ENCODE results near the gene CRELD2. TPM values are rescaled to one million over a fixed set of nuclear protein-coding genes. Genes with fewer than 3 reads are reported as not detected.

Gene CRELD2
- total and polyA plus RNA-seq, 2 of the 8 experiments (the other 6 are each of a cell fraction or from before 2014, with no cell fraction given), result 24.5 to 36.6 TPM

DNA sequence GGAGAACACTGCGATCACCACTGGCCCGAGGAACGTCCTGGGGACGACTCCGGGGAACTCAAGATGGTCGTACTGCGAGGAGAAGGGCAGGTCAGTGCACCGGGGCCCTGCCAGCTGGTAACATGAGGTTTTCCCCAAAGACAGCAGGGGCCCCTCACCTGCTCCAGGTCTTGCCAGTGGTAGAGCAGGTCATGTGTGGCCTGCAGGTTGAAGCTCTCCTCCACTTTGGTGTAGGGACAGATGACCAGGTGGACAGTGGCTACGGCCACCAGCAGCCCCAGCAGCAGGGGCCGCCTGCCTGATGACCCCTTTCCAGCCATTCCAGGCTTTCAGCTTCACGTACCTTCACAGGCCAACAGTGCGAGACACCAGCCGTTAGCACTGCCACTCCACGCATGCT, 5.0 kb upstream of the CRELD2 start:
- Histone ChIP-seq H3K9ac (replicated peaks in 1 of 4; ENCODE audit: extremely low read depth in 1 of 4, low read depth in 3 of 4, low read length in 3 of 4) (no peak overlapping the region), H3K9me3 (ENCODE audit: insufficient read depth in 2 of 2, low read depth in 1 of 2, low read length in 1 of 2) (no peaks in the 10 kb centered on the region), H3K23ac (ENCODE audit: insufficient read length) (no peak overlapping the region), H2BK120ac (replicated peaks; ENCODE audit: low read depth, low read length) (no peak overlapping the region), H3K79me1 (ENCODE audit: low read depth, low read length) (peaks cover 3% of the 10 kb centered on the region; the same call in 1 of the 2 replicates), H2BK5ac (ENCODE audit: low read depth, low read length) (no peak overlapping the region), H3K27me3 (replicated peaks in 1 of 4; ENCODE audit: control insufficient read depth in 3 of 4, extremely low read depth in 1 of 4, insufficient read depth in 3 of 4, low read length in 3 of 4) (no peaks in the 10 kb centered on the region), H2BK15ac (ENCODE audit: low read length) (no peak overlapping the region), H3K56ac (replicated peaks; ENCODE audit: insufficient read length, low read depth, low read length) (no peak overlapping the region), H3K4me2 (ENCODE audit: insufficient read depth in 1 of 2, low read depth in 2 of 2, low read length in 2 of 2) (no peak overlapping the region), H2AK5ac (ENCODE audit: low read depth, low read length) (no peak overlapping the region), H3K18ac (ENCODE audit: extremely low read depth, low read length) (no peak overlapping the region), H3K4ac (replicated peaks; ENCODE audit: insufficient read length, low read depth, low read length) (no peak overlapping the region), H3K27ac (ENCODE audit: low read depth, low read length) (no peak overlapping the region), H4K91ac (replicated peaks; ENCODE audit: insufficient read length, low read length) (no peak overlapping the region), H2BK12ac (ENCODE audit: low read depth, low read length) (no peak overlapping the region), H2AFZ (ENCODE audit: low read length) (no peak overlapping the region), H3K4me1 (replicated peaks in 1 of 4; ENCODE audit: control insufficient read depth in 3 of 4, insufficient read depth in 4 of 4, low read length in 3 of 4) (peaks cover 0 to 5% (median 0%) of the 10 kb centered on the region in 4 experiments; a peak in 4 of 7 replicates), H3K36me3 (ENCODE audit: control insufficient read depth in 2 of 4, insufficient read depth in 4 of 4, low read length in 3 of 4) (peaks cover 0 to 3% (median 1%) of the 10 kb centered on the region in 4 experiments; a peak in 4 of 8 replicates), H3K23me2 (ENCODE audit: low read depth, low read length) (peaks cover 2% of the 10 kb centered on the region; the same call in 1 of the 2 replicates), H4K8ac (ENCODE audit: extremely low read depth, insufficient read depth, low read length) (no peak overlapping the region), H3K14ac (ENCODE audit: insufficient read length) (no peak overlapping the region), H4K5ac (ENCODE audit: insufficient read length, low read depth, low read length) (no peak overlapping the region), H2BK20ac (ENCODE audit: low read length) (no peak overlapping the region), H4K20me1 (replicated peaks in 1 of 2; ENCODE audit: control insufficient read depth in 1 of 2, insufficient read depth in 2 of 2, low read length in 2 of 2) (peaks cover 3 to 13% of the 10 kb centered on the region in 2 experiments), H3K4me3 (ENCODE audit: extremely low read depth in 1 of 4, insufficient read depth in 2 of 4, low read depth in 3 of 4, low read length in 4 of 4) (no peak overlapping the region), H3K79me2 (ENCODE audit: control insufficient read depth in 1 of 2, insufficient read depth in 2 of 2, low read length in 2 of 2) (peaks cover 0 to 8% of the 10 kb centered on the region in 2 experiments; a peak in 1 of 4 replicates)
- POLR2A ChIA-PET (ENCODE audit: partially characterized antibody), result interaction anchor here (2.0 kb wide), 1 partner anchor 8 kb away, joined by 7 read pairs; no protein-coding TSS in a partner anchor
- no peak for FAIRE-seq
- CTCF ChIA-PET (ENCODE audit: partially characterized antibody), result interaction anchor here (0.9 kb wide), 1 partner anchor 39 kb away, joined by 4 read pairs; no protein-coding TSS in a partner anchor
- WGBS, 2 experiments (ENCODE audit: extremely low coverage in 1 of 2, insufficient coverage in 1 of 2, insufficient read length in 1 of 2, insufficient replicate concordance in 2 of 2, low coverage in 1 of 2, low lambda C conversion rate in 2 of 2, missing lambda C conversion rate in 1 of 2), result 95% methylated on average over 14 of the region's 14 CpGs; no CpG with 5 or more reads in 1 of the 2 experiments
- DNase-seq (ENCODE audit: low read depth in 1 of 2, low spot score in 2 of 2), result no peak
- TF ChIP-seq SIX5 (IDR thresholded peaks at IDR 0.05; ENCODE audit: low read depth, low read length) (no peak), EZH2 (IDR thresholded peaks at IDR 0.05; ENCODE audit: low read depth, low read length, severe bottlenecking) (no peak), KDM4A (IDR thresholded peaks at IDR 0.05; ENCODE audit: low read depth, low read length, severe bottlenecking) (no peak), CHD1 (IDR thresholded peaks at IDR 0.05; ENCODE audit: low read depth, low read length) (no peak), ASH2L (IDR thresholded peaks at IDR 0.05; ENCODE audit: low read length) (no peak), SRF (IDR thresholded peaks at IDR 0.05; ENCODE audit: low read depth, low read length) (no peak), EP300 (IDR thresholded peaks at IDR 0.05; ENCODE audit: borderline replicate concordance in 1 of 2, low read depth in 2 of 2, low read length in 2 of 2) (no peak), CBX8 (IDR thresholded peaks at IDR 0.05; ENCODE audit: borderline replicate concordance, low read depth, low read length) (no peak), GABPA (IDR thresholded peaks at IDR 0.05; ENCODE audit: borderline replicate concordance, insufficient read depth, low read length) (no peak), POU5F1 (IDR thresholded peaks at IDR 0.05; ENCODE audit: low read depth, low read length) (no peak)
- TF ChIP-seq, protein P1, sequence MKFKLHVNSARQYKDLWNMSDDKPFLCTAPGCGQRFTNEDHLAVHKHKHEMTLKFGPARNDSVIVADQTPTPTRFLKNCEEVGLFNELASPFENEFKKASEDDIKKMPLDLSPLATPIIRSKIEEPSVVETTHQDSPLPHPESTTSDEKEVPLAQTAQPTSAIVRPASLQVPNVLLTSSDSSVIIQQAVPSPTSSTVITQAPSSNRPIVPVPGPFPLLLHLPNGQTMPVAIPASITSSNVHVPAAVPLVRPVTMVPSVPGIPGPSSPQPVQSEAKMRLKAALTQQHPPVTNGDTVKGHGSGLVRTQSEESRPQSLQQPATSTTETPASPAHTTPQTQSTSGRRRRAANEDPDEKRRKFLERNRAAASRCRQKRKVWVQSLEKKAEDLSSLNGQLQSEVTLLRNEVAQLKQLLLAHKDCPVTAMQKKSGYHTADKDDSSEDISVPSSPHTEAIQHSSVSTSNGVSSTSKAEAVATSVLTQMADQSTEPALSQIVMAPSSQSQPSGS (IDR thresholded peaks at IDR 0.05; ENCODE audit: low read length), result no peak
